ENCODE measurements around the gene ANKRD28. TPM values are rescaled to one million over a fixed set of nuclear protein-coding genes. Genes with fewer than 3 reads are reported as not detected.
A peak's percentile ranks its signal among the peaks of the same experiment; 100 is the strongest.

The ANKRD28 gene
- total RNA-seq, 1 donor from 2014 or later: 104 TPM

- H3K4me1 Mint-ChIP-seq (ENCODE audit: low read depth): peaks cover 27% of the 10 kb centered on the region
- no peaks in the 10 kb centered on the region for H3K27me3 Mint-ChIP-seq (ENCODE audit: low read depth)
- H3K36me3 Mint-ChIP-seq (ENCODE audit: low read depth): peaks cover 23% of the 10 kb centered on the region
- DNase-seq (ENCODE audit: low spot score): no peak
- H3K4me3 Mint-ChIP-seq (ENCODE audit: unreplicated experiment): no peak overlapping the region
- H3K9me3 Mint-ChIP-seq (ENCODE audit: low read depth): no peaks in the 10 kb centered on the region
- no peak for TF ChIP-seq CTCF (IDR thresholded peaks at IDR 0.05)
- H3K27ac Mint-ChIP-seq (ENCODE audit: unreplicated experiment): peak overlapping the region; percentile 72
Observed at GRCh38 chr3:15682561-15683185, 115.1 kb downstream of the ANKRD28 start.

- no peaks in the 10 kb centered on the region for H3K27me3 Mint-ChIP-seq (ENCODE audit: low read depth)
- peak overlapping the region; percentile 17 for H3K27ac Mint-ChIP-seq (ENCODE audit: unreplicated experiment)
- DNase-seq (ENCODE audit: low spot score): no peak
- H3K4me3 Mint-ChIP-seq (ENCODE audit: unreplicated experiment): no peak overlapping the region
- no peaks in the 10 kb centered on the region for H3K9me3 Mint-ChIP-seq (ENCODE audit: low read depth)
- peaks cover 29% of the 10 kb centered on the region for H3K36me3 Mint-ChIP-seq (ENCODE audit: low read depth)
- H3K4me1 Mint-ChIP-seq (ENCODE audit: low read depth): peaks cover 27% of the 10 kb centered on the region
- no peak for TF ChIP-seq CTCF (IDR thresholded peaks at IDR 0.05)
Observed at GRCh38 chr3:15681668-15682067, 116.1 kb downstream of the ANKRD28 start.

GRCh38 chr3:15679306-15679705 lies 118.5 kb downstream of the ANKRD28 start:
- peaks cover 25% of the 10 kb centered on the region for H3K4me1 Mint-ChIP-seq (ENCODE audit: low read depth)

GRCh38 chr3:15676259-15676658 lies 121.5 kb downstream of the ANKRD28 start:
- Mint-ChIP-seq H3K9me3 (ENCODE audit: low read depth) (no peaks in the 10 kb centered on the region), H3K4me1 (ENCODE audit: low read depth) (no peaks in the 10 kb centered on the region), H3K4me3 (ENCODE audit: unreplicated experiment) (no peak overlapping the region), H3K27me3 (ENCODE audit: low read depth) (no peaks in the 10 kb centered on the region), H3K27ac (ENCODE audit: unreplicated experiment) (no peak overlapping the region), H3K36me3 (ENCODE audit: low read depth) (peaks cover 22% of the 10 kb centered on the region)
- no peak for DNase-seq (ENCODE audit: low spot score)
- no peak for TF ChIP-seq CTCF (IDR thresholded peaks at IDR 0.05)

More at GRCh38 chr3:15679306-15679705, 118.5 kb downstream of the ANKRD28 start:
- Mint-ChIP-seq H3K27me3 (ENCODE audit: low read depth) (no peaks in the 10 kb centered on the region), H3K4me3 (ENCODE audit: unreplicated experiment) (no peak overlapping the region), H3K36me3 (ENCODE audit: low read depth) (peaks cover 22% of the 10 kb centered on the region), H3K27ac (ENCODE audit: unreplicated experiment) (peak overlapping the region; percentile 41), H3K9me3 (ENCODE audit: low read depth) (no peaks in the 10 kb centered on the region)
- DNase-seq (ENCODE audit: low spot score): no peak
- no peak for TF ChIP-seq CTCF (IDR thresholded peaks at IDR 0.05)

DNA sequence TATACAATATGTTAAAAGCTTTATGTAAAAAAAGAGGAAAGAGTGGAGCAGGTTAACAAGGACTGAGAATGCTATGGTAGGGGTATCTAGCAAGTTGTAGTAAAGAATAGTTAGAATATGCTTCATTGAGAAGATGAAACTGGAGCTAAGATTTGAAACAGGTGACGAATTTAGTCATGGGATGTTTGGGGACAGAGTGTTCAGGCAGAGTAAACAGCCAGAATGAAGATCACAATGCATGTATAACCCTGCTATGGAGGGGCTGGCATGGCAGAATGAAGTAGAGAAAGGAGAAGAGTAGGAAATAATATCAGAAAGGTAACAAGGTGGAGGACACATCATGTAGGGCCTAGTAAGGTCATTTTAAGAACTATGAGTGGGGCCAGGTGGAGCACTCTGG lies 124.2 kb downstream of the ANKRD28 start:
- Mint-ChIP-seq H3K36me3 (ENCODE audit: low read depth) (peaks cover 28% of the 10 kb centered on the region), H3K4me1 (ENCODE audit: low read depth) (peaks cover 10% of the 10 kb centered on the region), H3K4me3 (ENCODE audit: unreplicated experiment) (no peak overlapping the region), H3K27me3 (ENCODE audit: low read depth) (no peaks in the 10 kb centered on the region), H3K27ac (ENCODE audit: unreplicated experiment) (no peak overlapping the region), H3K9me3 (ENCODE audit: low read depth) (no peaks in the 10 kb centered on the region)
- TF ChIP-seq CTCF (IDR thresholded peaks at IDR 0.05): no peak
- no peak for DNase-seq (ENCODE audit: low spot score)
